Measurements from ENCODE around the gene TMEFF1. TPM values are rescaled to one million over a fixed set of nuclear protein-coding genes. Genes with fewer than 3 reads are reported as not detected.

The TMEFF1 gene
- total RNA-seq, 1 donor from 2014 or later = 103 TPM

DNA sequence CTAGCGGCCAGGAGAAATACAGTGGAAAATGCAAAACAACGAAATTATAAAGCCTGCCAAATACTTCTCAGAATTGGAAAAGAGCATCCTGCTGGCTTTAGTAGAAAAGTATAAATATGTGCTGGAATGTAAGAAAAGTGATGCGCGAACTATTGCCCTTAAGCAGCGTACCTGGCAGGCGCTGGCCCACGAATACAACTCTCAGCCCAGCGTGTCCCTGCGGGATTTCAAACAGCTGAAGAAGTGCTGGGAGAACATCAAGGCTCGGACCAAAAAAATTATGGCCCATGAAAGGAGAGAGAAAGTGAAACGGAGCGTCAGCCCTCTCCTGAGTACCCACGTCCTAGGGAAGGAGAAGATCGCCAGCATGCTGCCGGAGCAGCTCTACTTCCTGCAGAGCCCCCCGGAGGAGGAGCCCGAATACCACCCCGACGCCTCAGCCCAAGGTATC is 31.0 kb upstream of the TMEFF1 start:
- Histone ChIP-seq H2AFZ (replicated peaks) (no peak overlapping the region), H4K20me1 (ENCODE audit: low read depth) (peaks cover 46% of the 10 kb centered on the region), H3K36me3 (peaks cover 8% of the 10 kb centered on the region), H3K4me3 (no peak overlapping the region), H3F3A (ENCODE audit: low read depth) (peaks cover 24% of the 10 kb centered on the region), H3K79me2 (ENCODE audit: low read depth) (peaks cover 92% of the 10 kb centered on the region), H3K9me3 (ENCODE audit: low read depth) (no peaks in the 10 kb centered on the region), H3K9ac (no peak overlapping the region), H3K4me2 (no peak overlapping the region), H3K27ac (no peak overlapping the region), H3K4me1 (peaks cover 16% of the 10 kb centered on the region), H3K27me3 (no peaks in the 10 kb centered on the region)
- Mint-ChIP-seq H3K4me1 (peaks cover 9% of the 10 kb centered on the region), H3K27me3 (ENCODE audit: insufficient read depth, low read depth) (no peaks in the 10 kb centered on the region), H3K36me3 (peaks cover 21% of the 10 kb centered on the region), H3K27ac (no peak overlapping the region), H3K4me3 (no peak overlapping the region), H3K9me3 (no peaks in the 10 kb centered on the region)
- DNase-seq (ENCODE audit: low spot score) = no peak
- TF ChIP-seq EZH2phosphoT487 (IDR thresholded peaks at IDR 0.05) = no peak
- TF ChIP-seq EZH2 (IDR thresholded peaks at IDR 0.05) = no peak
- TF ChIP-seq, protein P1, sequence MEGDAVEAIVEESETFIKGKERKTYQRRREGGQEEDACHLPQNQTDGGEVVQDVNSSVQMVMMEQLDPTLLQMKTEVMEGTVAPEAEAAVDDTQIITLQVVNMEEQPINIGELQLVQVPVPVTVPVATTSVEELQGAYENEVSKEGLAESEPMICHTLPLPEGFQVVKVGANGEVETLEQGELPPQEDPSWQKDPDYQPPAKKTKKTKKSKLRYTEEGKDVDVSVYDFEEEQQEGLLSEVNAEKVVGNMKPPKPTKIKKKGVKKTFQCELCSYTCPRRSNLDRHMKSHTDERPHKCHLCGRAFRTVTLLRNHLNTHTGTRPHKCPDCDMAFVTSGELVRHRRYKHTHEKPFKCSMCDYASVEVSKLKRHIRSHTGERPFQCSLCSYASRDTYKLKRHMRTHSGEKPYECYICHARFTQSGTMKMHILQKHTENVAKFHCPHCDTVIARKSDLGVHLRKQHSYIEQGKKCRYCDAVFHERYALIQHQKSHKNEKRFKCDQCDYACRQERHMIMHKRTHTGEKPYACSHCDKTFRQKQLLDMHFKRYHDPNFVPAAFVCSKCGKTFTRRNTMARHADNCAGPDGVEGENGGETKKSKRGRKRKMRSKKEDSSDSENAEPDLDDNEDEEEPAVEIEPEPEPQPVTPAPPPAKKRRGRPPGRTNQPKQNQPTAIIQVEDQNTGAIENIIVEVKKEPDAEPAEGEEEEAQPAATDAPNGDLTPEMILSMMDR (IDR thresholded peaks at IDR 0.05) = no peak

DNA sequence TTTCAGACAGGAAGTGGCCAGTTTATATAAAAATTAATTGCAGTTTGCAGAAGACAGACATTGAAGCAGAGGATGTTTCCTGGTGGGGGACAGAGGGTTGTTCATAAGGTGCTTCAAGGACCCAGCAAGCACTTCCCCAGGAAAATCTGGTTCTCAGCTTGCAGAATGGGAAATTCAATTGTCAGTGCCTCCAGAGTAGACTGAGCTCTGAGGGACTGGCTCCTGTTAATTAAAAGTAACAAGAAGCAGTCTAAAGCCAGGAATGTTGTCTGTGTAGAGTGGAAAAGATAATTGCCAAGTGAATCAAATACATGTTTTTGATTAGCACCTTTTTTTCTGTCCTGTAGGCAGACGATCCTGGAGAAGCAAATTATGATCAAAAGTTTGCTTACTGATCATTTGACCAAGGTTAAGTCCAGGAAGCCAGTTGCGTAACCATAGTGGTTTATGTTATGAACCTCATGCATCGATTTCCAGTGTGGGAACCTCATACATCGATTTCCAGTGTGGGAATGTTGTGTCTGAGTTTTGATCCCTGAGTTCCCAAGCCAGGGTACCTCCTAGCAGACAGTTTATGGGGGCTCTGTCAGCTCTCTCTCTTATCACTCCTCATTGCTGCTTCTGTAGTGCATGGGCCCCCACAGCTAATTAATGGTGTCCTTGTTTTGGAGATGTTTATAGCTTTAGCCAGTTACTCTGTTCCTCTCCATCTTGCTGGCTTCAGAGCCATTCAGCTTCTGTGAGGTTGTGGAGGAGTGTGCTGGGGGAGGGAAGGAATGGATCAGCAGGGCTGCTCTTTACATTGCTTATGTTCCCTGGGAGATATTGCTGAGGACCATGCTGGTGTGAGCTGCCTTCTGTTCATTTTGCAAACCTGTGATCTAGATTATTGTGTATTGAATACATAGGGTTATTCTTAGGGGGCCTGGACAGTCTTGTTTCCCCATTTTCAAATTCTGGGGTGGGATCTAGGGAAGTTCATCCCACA is 28.9 kb upstream of the TMEFF1 start:
- H3K4me1 Mint-ChIP-seq = peaks cover 9% of the 10 kb centered on the region
- H3K27ac Mint-ChIP-seq = no peak overlapping the region
- peaks cover 48% of the 10 kb centered on the region for H4K20me1 ChIP-seq (ENCODE audit: low read depth)
- no peaks in the 10 kb centered on the region for H3K27me3 Mint-ChIP-seq (ENCODE audit: insufficient read depth, low read depth)
- no peak overlapping the region for H2AFZ ChIP-seq (replicated peaks)
- peaks cover 75% of the 10 kb centered on the region for H3K79me2 ChIP-seq (ENCODE audit: low read depth)
- no peaks in the 10 kb centered on the region for H3K9me3 Mint-ChIP-seq
- no peak overlapping the region for H3K27ac ChIP-seq
- no peak overlapping the region for H3K4me2 ChIP-seq
- H3K27me3 ChIP-seq = no peaks in the 10 kb centered on the region
- H3K4me1 ChIP-seq = peaks cover 16% of the 10 kb centered on the region
- no peak for DNase-seq (ENCODE audit: low spot score)
- no peak for TF ChIP-seq EZH2phosphoT487 (IDR thresholded peaks at IDR 0.05)
- TF ChIP-seq, protein P1 (IDR thresholded peaks at IDR 0.05) = no peak
- TF ChIP-seq EZH2 (IDR thresholded peaks at IDR 0.05) = no peak
- H3K4me3 Mint-ChIP-seq = no peak overlapping the region
- peaks cover 24% of the 10 kb centered on the region for H3F3A ChIP-seq (ENCODE audit: low read depth)
- H3K36me3 ChIP-seq = peaks cover 8% of the 10 kb centered on the region
- H3K4me3 ChIP-seq = no peak overlapping the region
- no peaks in the 10 kb centered on the region for H3K9me3 ChIP-seq (ENCODE audit: low read depth)
- H3K9ac ChIP-seq = no peak overlapping the region
- H3K36me3 Mint-ChIP-seq = peaks cover 27% of the 10 kb centered on the region

DNA sequence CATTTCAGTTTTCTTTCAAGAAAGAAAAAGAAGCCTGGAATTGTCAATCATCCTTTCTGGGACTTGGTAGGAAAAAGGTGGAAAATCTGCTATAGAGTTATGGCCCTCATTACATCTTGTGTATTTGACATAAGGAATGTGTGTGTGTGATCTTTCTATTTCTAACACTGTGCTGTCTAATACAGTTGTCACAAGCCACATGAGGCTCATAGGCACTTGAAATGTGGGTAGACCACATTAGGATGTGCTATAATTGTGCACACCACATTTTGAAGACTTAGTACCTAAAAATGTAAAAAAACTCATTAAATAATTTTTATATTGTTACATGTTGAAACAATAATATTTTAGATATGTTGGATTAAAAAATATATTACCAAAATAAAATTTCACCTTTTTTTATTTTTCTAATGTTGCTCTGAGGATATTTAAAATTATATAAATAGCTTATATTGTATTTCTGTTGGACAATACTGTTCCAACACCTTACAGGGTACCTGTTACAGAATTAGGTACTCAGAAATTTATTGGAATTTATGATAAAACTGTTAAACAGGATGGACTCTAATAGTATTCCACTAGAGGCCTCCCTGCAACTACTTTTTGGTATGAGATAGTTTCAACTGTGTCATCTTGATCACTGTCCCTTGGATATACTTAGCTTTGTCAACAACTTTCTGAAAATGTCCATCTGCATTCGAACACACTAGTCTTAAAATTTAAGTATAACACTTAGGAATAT is 27.6 kb upstream of the TMEFF1 start:
- peaks cover 65% of the 10 kb centered on the region for H3K79me2 ChIP-seq (ENCODE audit: low read depth)
- Mint-ChIP-seq H3K4me3 (no peak overlapping the region), H3K4me1 (peaks cover 3% of the 10 kb centered on the region), H3K27ac (no peak overlapping the region), H3K9me3 (no peaks in the 10 kb centered on the region), H3K36me3 (peaks cover 21% of the 10 kb centered on the region), H3K27me3 (ENCODE audit: insufficient read depth, low read depth) (no peaks in the 10 kb centered on the region)
- no peak overlapping the region for H3K4me2 ChIP-seq
- H4K20me1 ChIP-seq (ENCODE audit: low read depth) = peaks cover 50% of the 10 kb centered on the region
- DNase-seq (ENCODE audit: low spot score) = no peak
- no peaks in the 10 kb centered on the region for H3K9me3 ChIP-seq (ENCODE audit: low read depth)
- H2AFZ ChIP-seq (replicated peaks) = no peak overlapping the region
- TF ChIP-seq, protein P1 (IDR thresholded peaks at IDR 0.05) = no peak
- TF ChIP-seq EZH2 (IDR thresholded peaks at IDR 0.05) = no peak
- TF ChIP-seq EZH2phosphoT487 (IDR thresholded peaks at IDR 0.05) = no peak
- peaks cover 24% of the 10 kb centered on the region for H3F3A ChIP-seq (ENCODE audit: low read depth)
- H3K4me3 ChIP-seq = no peak overlapping the region
- no peak overlapping the region for H3K9ac ChIP-seq
- H3K27ac ChIP-seq = no peak overlapping the region
- H3K4me1 ChIP-seq = peaks cover 16% of the 10 kb centered on the region
- no peaks in the 10 kb centered on the region for H3K27me3 ChIP-seq
- peaks cover 8% of the 10 kb centered on the region for H3K36me3 ChIP-seq
